ENCODE data around the gene TRAF3. TPM values are rescaled to one million over a fixed set of nuclear protein-coding genes. Genes with fewer than 3 reads are reported as not detected.

TRAF3 gene
- polyA plus RNA-seq, 1 donor from 2014 or later = 35.3 TPM

DNA sequence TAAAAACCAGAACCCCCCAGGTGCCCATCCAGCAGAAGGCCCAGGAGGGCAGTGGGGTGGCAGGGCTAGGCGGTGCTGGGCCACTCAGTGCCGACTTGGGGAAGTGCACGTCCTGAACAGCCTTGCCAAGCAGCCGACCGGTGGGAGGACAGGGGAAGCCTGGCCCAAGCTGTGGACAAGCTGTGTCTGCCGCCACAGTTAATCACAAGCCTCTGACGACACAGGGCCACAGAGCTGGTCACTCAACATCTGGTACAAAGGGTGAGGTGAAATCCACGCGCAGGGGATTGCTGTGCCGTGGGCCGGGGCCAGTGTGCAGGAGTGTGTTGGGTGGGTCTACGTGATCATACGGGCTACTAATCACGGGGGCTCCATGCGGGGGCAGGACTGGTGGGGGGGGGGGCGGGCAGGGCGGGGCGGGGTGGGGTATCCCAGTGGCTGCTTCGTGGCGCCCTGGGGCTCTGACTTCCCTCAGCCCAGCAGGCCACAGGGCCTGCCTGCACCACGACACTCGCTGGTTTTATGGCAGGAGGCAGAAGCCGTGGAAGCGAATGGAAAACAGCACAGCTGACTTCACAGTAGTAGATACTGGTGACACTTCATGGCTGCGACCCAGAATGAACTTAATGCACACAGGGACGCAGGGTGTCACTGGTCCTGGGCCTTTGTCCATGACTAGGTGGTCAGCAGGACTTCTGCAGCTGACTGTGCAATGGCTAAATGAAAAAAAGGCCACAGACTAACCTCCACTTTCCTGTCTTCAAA is 155.4 kb downstream of the TRAF3 start:
- Mint-ChIP-seq H3K4me1 (peaks cover 11 to 17% (median 12%) of the 10 kb centered on the region in 3 donors), H3K36me3 (no peaks in the 10 kb centered on the region), H3K9me3 (no peaks in the 10 kb centered on the region), H3K27me3 (peaks cover 2% of the 10 kb centered on the region), H3K27ac (peak overlapping the region in 1 of 3 donors; percentile 50), H3K4me3 (no peak overlapping the region)

DNA sequence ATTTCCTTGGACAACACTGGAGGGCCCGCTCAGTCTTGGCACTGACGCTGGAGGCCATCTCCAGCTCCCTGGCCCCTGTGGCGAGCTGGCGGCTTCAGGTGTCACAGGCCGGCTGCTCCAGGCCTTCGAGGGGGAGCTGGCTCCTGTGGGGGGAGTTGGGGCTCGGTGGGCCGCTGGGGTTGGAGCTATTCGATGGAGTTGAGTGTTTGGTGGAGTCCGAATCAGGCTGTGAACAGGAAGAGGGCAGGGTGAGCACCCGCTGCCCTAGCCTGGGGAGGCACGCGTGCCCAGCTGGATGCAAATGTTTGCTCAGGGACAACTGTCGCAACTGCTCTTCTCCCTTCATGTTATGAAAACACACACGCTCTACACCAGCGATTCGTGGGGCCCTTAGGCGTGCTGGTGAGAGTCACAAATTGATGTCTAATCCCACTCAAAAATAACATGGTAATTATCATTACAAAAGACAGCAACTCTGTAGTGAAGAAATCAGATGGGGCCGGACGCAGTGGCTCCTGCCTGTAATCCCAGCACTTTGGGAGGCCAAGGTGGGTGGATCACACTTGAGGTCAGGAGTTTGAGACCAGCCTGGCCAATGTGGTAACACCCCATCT is 156.5 kb downstream of the TRAF3 start:
- peak overlapping the region in 1 of 4 donors; percentile 63 for H3K4me3 Mint-ChIP-seq
- no peak overlapping the region for H3K27ac Mint-ChIP-seq
- H3K4me1 Mint-ChIP-seq = peaks cover 11 to 17% (median 12%) of the 10 kb centered on the region in 3 donors
- peaks cover 2% of the 10 kb centered on the region for H3K27me3 Mint-ChIP-seq
- H3K36me3 Mint-ChIP-seq = no peaks in the 10 kb centered on the region
- H3K9me3 Mint-ChIP-seq = no peaks in the 10 kb centered on the region

DNA sequence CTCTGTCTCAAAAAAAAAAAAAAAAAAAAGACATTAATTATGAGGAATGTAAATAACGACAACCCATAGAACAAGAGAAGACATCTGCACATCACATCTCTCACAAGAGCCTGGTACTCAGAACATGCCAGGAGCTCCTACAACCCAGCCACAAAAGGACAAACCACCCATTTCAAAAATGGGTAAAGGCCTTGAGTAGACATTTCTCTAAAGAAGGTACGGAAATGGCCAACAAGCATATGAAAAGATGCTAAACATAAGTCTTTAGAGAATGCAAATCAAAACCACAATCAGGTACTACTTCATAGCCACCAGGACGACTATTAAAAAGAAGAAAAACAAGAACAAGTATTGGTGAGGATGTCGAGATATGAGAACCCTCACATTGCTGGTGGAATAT is 158.5 kb downstream of the TRAF3 start:
- Mint-ChIP-seq H3K9me3 (no peaks in the 10 kb centered on the region), H3K36me3 (no peaks in the 10 kb centered on the region), H3K4me1 (peaks cover 11 to 17% (median 12%) of the 10 kb centered on the region in 3 donors), H3K4me3 (peak overlapping the region in 2 of 4 donors; percentile 9 to 20), H3K27me3 (peaks cover 2% of the 10 kb centered on the region), H3K27ac (peak overlapping the region in 2 of 3 donors; percentile 3 to 39)

DNA sequence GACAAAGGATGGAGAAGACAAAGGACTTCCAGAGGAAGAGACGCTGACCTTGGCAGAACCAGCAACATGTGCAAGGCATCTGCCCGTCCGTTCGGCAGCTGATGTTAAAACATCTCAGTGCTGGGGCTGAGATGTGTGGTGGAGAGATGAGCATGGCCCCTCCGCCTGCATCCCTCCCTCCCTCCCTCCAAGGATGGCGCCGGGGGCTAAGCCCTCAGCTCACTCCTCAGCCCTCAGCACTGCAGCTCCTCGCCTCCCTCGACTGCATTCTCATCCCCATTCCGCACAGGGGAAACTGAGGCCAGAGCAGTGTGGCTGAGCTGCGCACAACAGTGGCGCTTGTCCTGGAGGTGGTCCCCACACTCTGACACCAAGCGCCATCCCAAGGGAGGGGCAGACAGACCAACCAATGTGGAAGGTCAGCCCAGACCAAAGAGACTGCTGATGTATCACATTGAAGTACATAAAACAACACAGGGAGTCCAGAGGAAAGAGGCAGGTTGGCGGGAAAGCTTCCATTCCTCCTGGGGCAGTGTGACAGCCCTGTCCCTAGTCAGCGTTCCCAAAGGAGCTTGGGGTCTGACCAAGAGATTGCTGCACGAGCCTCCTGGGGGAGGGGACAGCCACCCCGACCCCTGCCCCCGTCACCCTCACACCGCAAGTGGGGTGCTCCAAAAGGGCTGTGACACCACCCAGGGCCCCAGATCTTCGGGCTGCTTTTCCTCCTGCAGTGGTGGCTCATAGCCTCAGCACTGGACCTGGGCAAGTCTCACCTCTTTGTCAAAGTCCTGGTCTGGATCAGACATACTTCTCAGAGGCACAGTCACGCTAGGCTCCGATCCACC is 160.3 kb downstream of the TRAF3 start:
- H3K36me3 Mint-ChIP-seq = no peaks in the 10 kb centered on the region
- H3K4me1 Mint-ChIP-seq = peaks cover 16 to 22% (median 17%) of the 10 kb centered on the region in 3 donors
- no peak overlapping the region for H3K27ac Mint-ChIP-seq
- H3K9me3 Mint-ChIP-seq = no peaks in the 10 kb centered on the region
- no peaks in the 10 kb centered on the region for H3K27me3 Mint-ChIP-seq
- no peak overlapping the region for H3K4me3 Mint-ChIP-seq

DNA sequence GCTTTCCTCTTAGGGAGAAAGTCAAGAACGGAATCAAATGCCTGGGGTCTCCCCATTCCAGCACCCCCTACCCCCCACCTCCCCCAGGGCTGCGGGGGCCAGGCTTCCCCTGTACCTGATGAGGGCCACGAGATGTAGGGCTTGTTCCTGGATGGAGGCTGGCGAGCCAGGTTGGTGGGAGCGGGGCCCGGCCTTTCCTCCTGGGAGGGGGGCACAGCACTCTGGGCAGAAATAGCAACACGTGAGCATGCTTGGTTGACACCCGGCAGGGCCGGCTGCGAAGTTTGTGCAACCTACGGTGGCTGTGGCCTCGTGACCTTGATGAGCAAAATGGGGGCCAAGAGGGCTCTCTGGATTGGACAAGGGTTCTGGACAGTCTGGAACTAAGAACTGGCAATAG is 160.9 kb downstream of the TRAF3 start:
- Mint-ChIP-seq H3K4me1 (peaks cover 16 to 22% (median 17%) of the 10 kb centered on the region in 3 donors), H3K9me3 (no peaks in the 10 kb centered on the region), H3K27ac (no peak overlapping the region), H3K4me3 (no peak overlapping the region), H3K27me3 (no peaks in the 10 kb centered on the region), H3K36me3 (no peaks in the 10 kb centered on the region)

DNA sequence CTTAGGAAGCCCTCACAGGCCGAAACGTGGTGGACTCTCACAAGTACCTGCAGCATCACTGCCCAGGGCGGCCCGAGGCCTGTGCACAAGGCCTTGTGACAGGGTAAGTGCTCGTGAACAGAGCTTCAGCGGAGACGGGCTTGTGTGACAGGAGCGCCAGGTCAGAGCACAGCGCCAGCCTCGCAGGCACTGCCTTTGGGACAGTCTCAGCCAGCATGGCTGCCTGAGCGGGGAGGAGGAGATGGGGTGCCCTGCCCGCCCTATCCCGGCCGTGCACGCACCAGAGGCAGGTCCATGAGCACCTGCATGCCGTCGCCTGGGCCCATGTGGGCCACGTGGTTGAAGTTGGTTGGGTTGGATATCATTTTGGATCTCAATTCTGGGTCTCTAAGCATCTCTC is 162.1 kb downstream of the TRAF3 start:
- no peak overlapping the region for H3K27ac Mint-ChIP-seq
- H3K9me3 Mint-ChIP-seq = no peaks in the 10 kb centered on the region
- H3K4me3 Mint-ChIP-seq = no peak overlapping the region
- H3K36me3 Mint-ChIP-seq = no peaks in the 10 kb centered on the region
- H3K4me1 Mint-ChIP-seq = peaks cover 11 to 22% (median 16%) of the 10 kb centered on the region in 3 donors
- no peaks in the 10 kb centered on the region for H3K27me3 Mint-ChIP-seq

DNA sequence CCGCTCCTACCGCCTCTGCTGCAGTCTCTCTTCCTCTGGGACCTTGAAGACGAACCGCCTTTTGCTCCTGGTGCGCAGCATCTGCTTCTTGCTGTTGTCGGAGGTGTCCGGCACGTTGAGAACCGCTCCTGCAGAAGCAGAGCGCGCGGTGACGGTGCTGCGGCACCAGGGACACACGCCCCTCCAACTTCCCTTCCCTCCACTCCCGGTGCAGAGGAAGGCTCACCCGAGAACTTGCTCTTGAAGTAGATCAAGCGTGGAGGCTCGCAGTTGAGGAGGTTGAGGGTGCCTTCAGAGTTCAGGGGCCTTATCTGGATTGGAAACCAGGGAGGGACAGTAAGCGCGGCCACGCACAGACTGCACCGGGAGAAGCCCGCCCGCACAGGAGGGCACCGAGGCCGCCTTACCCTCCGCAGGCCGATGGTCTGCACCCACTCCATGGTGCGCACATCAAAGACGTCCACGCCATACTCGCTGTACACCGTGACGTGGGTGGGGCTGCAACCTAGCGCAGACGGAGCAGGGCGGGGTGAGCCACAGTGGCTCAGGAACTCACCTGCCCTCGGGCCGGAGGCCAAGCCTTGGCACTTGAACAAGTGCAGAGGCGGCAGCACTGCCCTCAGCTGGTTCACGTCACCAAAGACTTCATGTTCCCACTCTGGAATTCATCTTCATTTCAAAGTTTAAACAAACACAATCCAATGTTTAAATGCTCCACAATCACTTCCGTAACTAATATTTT is 162.7 kb downstream of the TRAF3 start:
- Mint-ChIP-seq H3K27me3 (no peaks in the 10 kb centered on the region), H3K27ac (no peak overlapping the region), H3K4me1 (peaks cover 9 to 21% (median 15%) of the 10 kb centered on the region in 3 donors), H3K36me3 (no peaks in the 10 kb centered on the region), H3K9me3 (no peaks in the 10 kb centered on the region), H3K4me3 (no peak overlapping the region)

DNA sequence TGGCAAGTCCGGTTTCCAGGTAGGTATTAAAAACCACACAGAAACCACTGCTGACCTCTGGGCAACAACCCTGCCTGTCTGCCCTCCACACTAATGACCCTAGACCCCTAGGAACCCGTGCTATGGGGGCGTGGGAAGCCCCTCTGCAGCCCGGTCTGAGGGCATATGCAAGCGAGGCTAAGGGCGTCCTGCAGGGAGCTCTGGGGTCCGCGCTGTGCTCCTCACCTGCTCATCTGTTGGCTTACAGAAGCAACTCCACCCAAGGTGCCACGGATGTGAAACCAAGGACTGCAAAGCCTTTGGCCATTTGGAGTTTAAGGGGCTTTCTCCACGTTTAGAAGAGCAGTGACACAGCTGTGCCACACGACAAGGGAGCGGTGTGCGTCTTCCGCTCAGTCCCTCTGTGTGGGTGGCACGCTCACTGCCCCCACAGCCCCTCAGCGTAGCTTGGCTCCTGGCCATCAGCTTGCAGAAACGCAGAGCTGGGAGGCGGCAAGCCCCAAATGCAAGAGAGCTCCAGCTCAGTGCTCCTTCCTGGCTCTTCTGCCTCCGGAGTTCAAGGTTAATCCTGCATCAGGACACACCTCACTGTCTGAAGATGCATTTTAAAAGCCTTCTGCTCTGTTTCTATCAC is 163.6 kb downstream of the TRAF3 start:
- Mint-ChIP-seq H3K4me1 (peaks cover 5 to 15% (median 9%) of the 10 kb centered on the region in 3 donors), H3K36me3 (no peaks in the 10 kb centered on the region), H3K27me3 (no peaks in the 10 kb centered on the region), H3K27ac (no peak overlapping the region), H3K9me3 (no peaks in the 10 kb centered on the region), H3K4me3 (no peak overlapping the region)

DNA sequence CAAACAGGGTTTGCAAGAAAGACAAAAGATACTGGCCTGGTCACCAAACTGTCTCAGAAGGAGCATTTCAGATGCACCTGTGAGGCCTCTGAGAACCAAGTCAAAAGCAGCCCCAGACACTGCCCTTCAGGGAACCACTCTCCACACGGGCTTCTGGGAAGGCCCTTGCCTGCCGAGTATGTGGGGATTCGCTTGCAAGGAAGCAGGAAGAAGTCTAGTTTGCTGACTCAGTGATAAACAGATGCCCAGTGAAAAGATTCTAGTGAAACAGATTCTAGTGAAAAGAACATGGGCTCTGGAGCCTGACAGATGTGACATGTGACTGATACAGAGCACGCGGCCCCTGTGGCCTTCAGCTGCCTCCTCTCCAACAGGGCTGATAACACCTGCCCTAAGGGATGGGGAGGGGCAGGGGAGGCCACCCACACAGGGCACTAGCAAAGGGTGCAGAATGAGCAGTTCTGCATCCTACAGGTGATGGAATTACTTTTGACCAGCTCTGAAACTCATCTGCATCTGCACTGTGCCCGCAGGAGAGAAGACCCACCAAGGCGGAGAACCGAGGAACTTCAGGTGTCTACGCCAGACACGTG is 164.3 kb downstream of the TRAF3 start:
- peaks cover 4 to 14% (median 8%) of the 10 kb centered on the region in 3 donors for H3K4me1 Mint-ChIP-seq
- H3K9me3 Mint-ChIP-seq = no peaks in the 10 kb centered on the region
- peak overlapping the region in 1 of 3 donors; percentile 74 for H3K27ac Mint-ChIP-seq
- no peaks in the 10 kb centered on the region for H3K27me3 Mint-ChIP-seq
- peaks cover 3% of the 10 kb centered on the region for H3K36me3 Mint-ChIP-seq
- peak overlapping the region in 1 of 4 donors; percentile 60 for H3K4me3 Mint-ChIP-seq

DNA sequence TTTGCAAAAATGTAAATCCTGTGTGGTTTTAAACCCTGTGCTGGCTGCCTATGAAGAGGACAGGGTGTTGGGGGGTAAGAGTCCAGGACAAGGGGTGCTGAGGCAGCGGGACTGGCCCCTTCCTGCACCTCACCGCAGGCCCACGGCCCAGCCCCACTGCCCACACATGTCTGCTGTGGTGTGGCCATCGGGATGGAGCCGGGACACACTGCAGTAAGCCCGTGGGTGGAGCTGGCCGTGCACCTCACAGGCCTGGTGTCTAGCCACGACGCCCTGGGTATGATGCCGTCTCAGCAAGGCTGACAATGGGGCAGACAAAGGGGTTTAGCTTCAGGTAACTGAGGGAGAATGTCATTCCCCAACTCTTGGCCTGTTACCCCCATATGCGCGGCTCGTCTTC is 164.8 kb downstream of the TRAF3 start:
- H3K4me3 Mint-ChIP-seq = peak overlapping the region in 1 of 4 donors; percentile 33
- peak overlapping the region in 1 of 3 donors; percentile 74 for H3K27ac Mint-ChIP-seq
- no peaks in the 10 kb centered on the region for H3K9me3 Mint-ChIP-seq
- peaks cover 10 to 17% (median 11%) of the 10 kb centered on the region in 3 donors for H3K4me1 Mint-ChIP-seq
- H3K27me3 Mint-ChIP-seq = no peaks in the 10 kb centered on the region
- H3K36me3 Mint-ChIP-seq = peaks cover 4% of the 10 kb centered on the region

DNA sequence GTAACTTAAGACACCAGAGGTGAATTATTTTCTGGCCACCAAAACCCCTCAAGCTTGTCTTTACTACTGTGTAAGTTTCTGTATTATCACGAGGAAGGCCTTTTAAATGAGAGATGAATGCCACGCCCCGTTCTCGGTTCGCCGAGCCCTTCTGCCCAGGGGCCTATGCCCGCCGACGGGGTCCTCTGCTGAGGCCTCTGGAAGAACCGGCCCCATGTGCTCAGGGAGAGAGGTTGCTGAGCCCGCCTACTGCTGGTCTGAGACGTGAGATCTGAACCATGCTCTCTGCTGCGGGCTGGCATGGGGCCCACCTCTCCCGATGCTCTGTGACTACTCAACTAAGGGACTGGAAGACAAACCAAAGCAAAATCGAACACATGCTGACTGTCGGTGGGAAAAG is 166.2 kb downstream of the TRAF3 start:
- Mint-ChIP-seq H3K27ac (peak overlapping the region in 1 of 3 donors; percentile 81), H3K27me3 (no peaks in the 10 kb centered on the region), H3K4me1 (peaks cover 14 to 17% (median 17%) of the 10 kb centered on the region in 3 donors), H3K36me3 (peaks cover 6% of the 10 kb centered on the region), H3K9me3 (no peaks in the 10 kb centered on the region), H3K4me3 (no peak overlapping the region)

DNA sequence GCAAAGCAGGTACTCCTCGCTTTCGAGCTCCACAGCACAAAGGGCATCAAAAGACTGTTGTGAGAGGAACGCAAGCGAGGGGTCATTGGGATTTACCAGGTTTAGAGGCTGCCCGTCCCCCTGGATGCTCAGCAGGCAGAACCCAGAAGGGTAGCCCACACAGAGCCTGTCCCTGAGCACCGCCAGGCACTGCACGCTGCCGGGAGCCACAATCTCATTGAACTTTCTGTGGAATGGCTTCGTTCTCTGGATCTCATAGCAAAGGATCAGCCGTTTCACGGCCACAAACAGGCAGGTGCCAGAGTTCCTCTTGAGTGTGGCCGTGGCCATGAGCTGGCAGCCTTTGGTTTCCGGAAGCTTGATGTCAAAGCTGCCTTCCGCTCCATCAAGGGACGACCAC is 166.7 kb downstream of the TRAF3 start:
- Mint-ChIP-seq H3K36me3 (peaks cover 6% of the 10 kb centered on the region), H3K27me3 (no peaks in the 10 kb centered on the region), H3K4me1 (peaks cover 17 to 20% (median 17%) of the 10 kb centered on the region in 3 donors), H3K27ac (peak overlapping the region in 1 of 3 donors; percentile 67), H3K9me3 (no peaks in the 10 kb centered on the region), H3K4me3 (peak overlapping the region in 1 of 4 donors; percentile 47)

DNA sequence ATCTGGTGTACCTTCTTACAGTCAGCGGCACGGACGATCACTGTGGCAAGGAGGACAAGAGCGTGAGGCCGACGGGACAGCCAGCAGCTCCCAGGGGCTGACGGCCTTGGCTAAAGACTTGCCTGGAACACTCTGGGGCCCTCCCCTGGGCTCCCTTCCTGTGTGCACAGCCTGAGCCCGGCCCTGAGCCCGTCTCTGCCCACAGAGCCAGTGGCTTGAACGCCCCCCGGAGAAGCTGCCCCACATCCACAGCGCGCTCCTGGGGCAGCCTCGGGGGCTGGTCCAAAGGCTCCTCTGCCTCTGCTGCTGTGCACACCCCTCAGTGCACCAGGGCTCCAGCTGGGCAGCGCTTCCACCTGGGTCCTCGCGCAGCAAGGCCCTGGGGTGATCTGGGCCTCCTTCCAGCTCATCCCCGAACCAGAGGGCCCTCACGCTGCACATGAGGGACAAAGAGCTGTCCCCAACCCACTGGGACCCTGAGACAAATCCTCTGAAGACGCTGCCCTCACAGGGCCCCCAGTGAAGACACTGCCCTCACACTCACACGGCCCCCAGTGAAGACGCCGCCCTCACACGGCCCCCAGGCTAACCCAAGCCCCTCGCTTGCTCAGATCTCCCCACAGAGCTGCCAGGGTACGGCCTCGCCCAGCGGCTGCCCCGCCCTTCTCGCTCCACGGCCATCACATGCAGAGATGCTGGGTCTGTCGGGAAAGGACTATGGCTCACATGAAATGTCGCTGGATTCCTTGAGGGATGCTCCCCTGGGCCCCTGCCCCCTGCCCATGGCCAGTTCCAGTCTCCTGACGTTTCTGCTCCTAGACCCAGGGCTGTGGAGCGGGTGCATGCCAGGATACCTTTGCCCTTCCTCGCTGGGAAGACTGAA is 167.4 kb downstream of the TRAF3 start:
- Mint-ChIP-seq H3K36me3 (peaks cover 9% of the 10 kb centered on the region), H3K9me3 (no peaks in the 10 kb centered on the region)

More for the DNA sequence above, 167.4 kb downstream of the TRAF3 start:
- Mint-ChIP-seq H3K27me3 (no peaks in the 10 kb centered on the region), H3K4me3 (peak overlapping the region in 2 of 4 donors; percentile 12 to 51), H3K27ac (peak overlapping the region in 1 of 3 donors; percentile 67), H3K4me1 (peaks cover 24 to 27% (median 24%) of the 10 kb centered on the region in 3 donors)

Data from IgD-negative memory B cell (primary cell).